DND-41 (cell line): ENCODE measurements around the gene ELF3.

Experiments used
- ATAC-seq: fragments of 200-7000 bp; cut with Tn5 transposase; 3 replicates; pipeline ENCODE4 v1.9.1; 2021; ENCODE audit warnings: low read depth; ENCODE audit not compliant: insufficient read depth
- DNase-seq: peaks from one replicate; pipeline ENCODE4 v3.0.0-alpha.2; 2020
- H2AFZ ChIP-seq: 2 replicates; pipeline ENCODE4 v1.6.0; 2012; ENCODE audit warnings: low read depth, low read length
- H3K27ac ChIP-seq: 2 replicates; pipeline ENCODE4 v1.5.1; 2012; ENCODE audit warnings: low read length, inconsistent platforms
- H3K27me3 ChIP-seq: fragments of 200-600 bp; sonication (generic); 2 replicates; pipeline ENCODE4 v1.6.0; 2012; ENCODE audit warnings: low read length, mild to moderate bottlenecking, inconsistent platforms; ENCODE audit not compliant: insufficient read depth, poor library complexity
- H3K36me3 ChIP-seq: 2 replicates; pipeline ENCODE4 v1.5.1; 2012; ENCODE audit warnings: low read length, inconsistent platforms; ENCODE audit not compliant: insufficient read depth
- H3K4me1 ChIP-seq: 2 replicates; pipeline ENCODE4 v1.5.1; 2012; ENCODE audit warnings: mild to moderate bottlenecking, low read length; ENCODE audit not compliant: insufficient read depth
- H3K4me2 ChIP-seq: 2 replicates; pipeline ENCODE4 v1.6.0; 2012; ENCODE audit warnings: mild to moderate bottlenecking, moderate library complexity, low read length, inconsistent platforms; ENCODE audit not compliant: insufficient read depth
- H3K4me3 ChIP-seq, 2 experiments: fragments of 200-600 bp in 1 of 2; shearing (Covaris generic) in 1 of 2; 2 replicates each; pipeline ENCODE4 v1.5.1; 2012 to 2016; ENCODE audit warnings: inconsistent platforms in 2 of 2, low read length in 2 of 2, mild to moderate bottlenecking in 2 of 2, low read depth in 1 of 2, moderate library complexity in 1 of 2
- H3K79me2 ChIP-seq: 2 replicates; pipeline ENCODE4 v1.6.0; 2012; ENCODE audit warnings: low read length, inconsistent platforms; ENCODE audit not compliant: insufficient read depth
- H3K9ac ChIP-seq: 2 replicates; pipeline ENCODE4 v1.6.0; 2012; ENCODE audit warnings: low read depth, mild to moderate bottlenecking, inconsistent platforms, low read length, moderate library complexity
- H3K9me3 ChIP-seq: 2 replicates; pipeline ENCODE4 v1.5.1; 2012; ENCODE audit warnings: low read length, moderate library complexity, mild to moderate bottlenecking, inconsistent platforms; ENCODE audit not compliant: insufficient read depth, severe bottlenecking
- H4K20me1 ChIP-seq: 2 replicates; pipeline ENCODE4 v1.6.0; 2012; ENCODE audit warnings: low read length; ENCODE audit not compliant: insufficient read depth
- CTCF ChIP-seq: IDR thresholded peaks from 2 replicates; pipeline ENCODE4 v1.5.1; 2012; ENCODE audit warnings: borderline replicate concordance, low read length, moderate library complexity, mild to moderate bottlenecking; ENCODE audit not compliant: poor library complexity, severe bottlenecking; ENCODE audit errors: extremely low read depth
- EZH2 ChIP-seq: IDR thresholded peaks from 3 replicates; pipeline ENCODE4 v1.6.1; 2012; ENCODE audit warnings: borderline replicate concordance, low read depth, mild to moderate bottlenecking, moderate library complexity, low read length, inconsistent platforms; ENCODE audit not compliant: severe bottlenecking

The ELF3 gene

GRCh38 chr1:202037706-202038296, 27.4 kb downstream of the ELF3 start:
- Histone ChIP-seq H2AFZ (no peak overlapping the region), H3K36me3 (no peaks in the 10 kb centered on the region), H4K20me1 (no peaks in the 10 kb centered on the region), H3K27ac (no peak overlapping the region), H3K4me1 (peaks cover 4% of the 10 kb centered on the region), H3K79me2 (no peaks in the 10 kb centered on the region), H3K9me3 (no peaks in the 10 kb centered on the region), H3K9ac (no peak overlapping the region), H3K27me3 (no peaks in the 10 kb centered on the region), H3K4me3 (no peak overlapping the region), H3K4me2 (no peak overlapping the region)
- no peak for TF ChIP-seq EZH2
- no peak for TF ChIP-seq CTCF
- ATAC-seq (no peak), DNase-seq (no peak)

GRCh38 chr1:202038688-202039346, 28.4 kb downstream of the ELF3 start:
- Histone ChIP-seq H3K4me3 (no peak overlapping the region), H3K27ac (no peak overlapping the region), H3K36me3 (no peaks in the 10 kb centered on the region), H3K4me2 (no peak overlapping the region), H3K4me1 (peaks cover 4% of the 10 kb centered on the region), H3K79me2 (no peaks in the 10 kb centered on the region), H2AFZ (no peak overlapping the region), H3K9me3 (no peaks in the 10 kb centered on the region), H3K9ac (no peak overlapping the region), H4K20me1 (no peaks in the 10 kb centered on the region), H3K27me3 (no peaks in the 10 kb centered on the region)
- DNase-seq (no peak), ATAC-seq (no peak)
- TF ChIP-seq CTCF (no peak), EZH2 (no peak)

- ATAC-seq = no peak
These were observed 35.3 kb downstream of the ELF3 start for GRCh38 chr1:202045705-202046104.

More at GRCh38 chr1:202045705-202046104, 35.3 kb downstream of the ELF3 start:
- Histone ChIP-seq H3K9ac (no peak overlapping the region), H3K9me3 (no peaks in the 10 kb centered on the region), H3K79me2 (no peaks in the 10 kb centered on the region), H3K4me3 (no peak overlapping the region), H2AFZ (no peak overlapping the region), H4K20me1 (no peaks in the 10 kb centered on the region; the same call in 1 of the 2 replicates), H3K27ac (no peak overlapping the region), H3K4me2 (no peak overlapping the region), H3K36me3 (no peaks in the 10 kb centered on the region), H3K4me1 (no peaks in the 10 kb centered on the region), H3K27me3 (peaks cover 18% of the 10 kb centered on the region)
- TF ChIP-seq CTCF (no peak), EZH2 (no peak)
- DNase-seq = no peak
